Activated T-helper 17 cell treated with anti-CD3 and anti-CD28 coated beads, Interleukin-2, amount 50 U/mL, for 72 hours (primary cell): ENCODE measurements around the gene TBCEL. TPM values are rescaled to one million over a fixed set of nuclear protein-coding genes. Genes with fewer than 3 reads are reported as not detected.

Experiments
- ATAC-seq: fragments of 150-1000 bp; cut with Tn5 transposase; replicated peaks from 2 replicates; pipeline ENCODE4 v1.10.0; 2021; ENCODE audit warnings: mild to moderate bottlenecking, moderate library complexity
- H3K27ac Mint-ChIP-seq: one replicate; pipeline ENCODE4 v1.8.0; 2022; ENCODE audit warnings: mixed read lengths
- H3K27me3 Mint-ChIP-seq: one replicate; pipeline ENCODE4 v1.8.0; 2022; ENCODE audit warnings: mixed read lengths
- H3K36me3 Mint-ChIP-seq: one replicate; pipeline ENCODE4 v1.8.0; 2022; ENCODE audit warnings: low read depth, mild to moderate bottlenecking, mixed read lengths
- H3K4me1 Mint-ChIP-seq: one replicate; pipeline ENCODE4 v1.8.0; 2022; ENCODE audit warnings: mixed read lengths
- H3K4me3 Mint-ChIP-seq: one replicate; pipeline ENCODE4 v1.8.0; 2022; ENCODE audit warnings: mild to moderate bottlenecking, mixed read lengths
- H3K9me3 Mint-ChIP-seq: one replicate; pipeline ENCODE4 v1.8.0; 2022; ENCODE audit warnings: mixed read lengths
- total RNA-seq, 2 donors: library from RNA; stranded (reverse); gene quantifications; one replicate each; pipeline ENCODE4 v1.2.3, GENCODE V29; 2022

TBCEL gene
- total RNA-seq, result 1 to 10 TPM; 6.2 to 7.8 TPM

GRCh38 chr11:121023848-121024751 is at the start of gene TBCEL:
TSS of gene TBCEL (plus strand) at chr11:121024102. CDS start at chr11:121045691, 21,589 bp downstream.
- peak; percentile 94 for ATAC-seq
- Mint-ChIP-seq H3K36me3 (no peaks in the 10 kb centered on the region), H3K9me3 (no peaks in the 10 kb centered on the region), H3K27me3 (peaks cover 10% of the 10 kb centered on the region), H3K4me1 (peaks cover 18% of the 10 kb centered on the region), H3K4me3 (peak within 1 kb of the TSS; percentile 81), H3K27ac (peak within 1 kb of the TSS; percentile 90)

GRCh38 chr11:120974466-120974865 is 49.4 kb upstream of the TBCEL start:
- Mint-ChIP-seq H3K27me3 (peaks cover 38% of the 10 kb centered on the region), H3K4me3 (no peak overlapping the region), H3K4me1 (no peaks in the 10 kb centered on the region), H3K9me3 (no peaks in the 10 kb centered on the region), H3K27ac (no peak overlapping the region), H3K36me3 (no peaks in the 10 kb centered on the region)
- ATAC-seq, result no peak

- H3K4me3 Mint-ChIP-seq, result no peak overlapping the region
- H3K9me3 Mint-ChIP-seq, result no peaks in the 10 kb centered on the region
- H3K27ac Mint-ChIP-seq, result no peak overlapping the region
- ATAC-seq, result no peak
- H3K27me3 Mint-ChIP-seq, result peaks cover 38% of the 10 kb centered on the region
- H3K4me1 Mint-ChIP-seq, result no peaks in the 10 kb centered on the region
- H3K36me3 Mint-ChIP-seq, result no peaks in the 10 kb centered on the region
These were observed 48.9 kb upstream of the TBCEL start for GRCh38 chr11:120974965-120975364.

GRCh38 chr11:120977266-120978137 is 46.4 kb upstream of the TBCEL start:
- no peaks in the 10 kb centered on the region for H3K9me3 Mint-ChIP-seq
- no peaks in the 10 kb centered on the region for H3K36me3 Mint-ChIP-seq
- H3K4me1 Mint-ChIP-seq, result no peaks in the 10 kb centered on the region
- no peak for ATAC-seq
- no peak overlapping the region for H3K4me3 Mint-ChIP-seq
- H3K27ac Mint-ChIP-seq, result no peak overlapping the region
- peaks cover 20% of the 10 kb centered on the region for H3K27me3 Mint-ChIP-seq

- H3K4me1 Mint-ChIP-seq, result no peaks in the 10 kb centered on the region
- no peak overlapping the region for H3K27ac Mint-ChIP-seq
- peaks cover 21% of the 10 kb centered on the region for H3K27me3 Mint-ChIP-seq
- no peak overlapping the region for H3K4me3 Mint-ChIP-seq
- H3K9me3 Mint-ChIP-seq, result no peaks in the 10 kb centered on the region
- ATAC-seq, result no peak
- no peaks in the 10 kb centered on the region for H3K36me3 Mint-ChIP-seq
These were observed 45.2 kb upstream of the TBCEL start for GRCh38 chr11:120978701-120979100.

GRCh38 chr11:120985718-120986569 is 38.0 kb upstream of the TBCEL start:
- Mint-ChIP-seq H3K4me1 (peaks cover 7% of the 10 kb centered on the region), H3K36me3 (no peaks in the 10 kb centered on the region), H3K27ac (no peak overlapping the region)

GRCh38 chr11:120988603-120989002 is 35.3 kb upstream of the TBCEL start:
- Mint-ChIP-seq H3K4me1 (peaks cover 7% of the 10 kb centered on the region), H3K27me3 (peaks cover 6% of the 10 kb centered on the region), H3K9me3 (no peaks in the 10 kb centered on the region), H3K27ac (no peak overlapping the region), H3K36me3 (no peaks in the 10 kb centered on the region), H3K4me3 (no peak overlapping the region)
- ATAC-seq, result no peak

More at GRCh38 chr11:120985718-120986569, 38.0 kb upstream of the TBCEL start:
- peak; percentile 93 for ATAC-seq
- peaks cover 11% of the 10 kb centered on the region for H3K27me3 Mint-ChIP-seq
- H3K4me3 Mint-ChIP-seq, result peak overlapping the region; percentile 72
- no peaks in the 10 kb centered on the region for H3K9me3 Mint-ChIP-seq

GRCh38 chr11:120991830-120992686 is 31.8 kb upstream of the TBCEL start:
- ATAC-seq, result peak; percentile 6
- Mint-ChIP-seq H3K4me1 (peaks cover 2% of the 10 kb centered on the region), H3K27me3 (peaks cover 7% of the 10 kb centered on the region), H3K4me3 (no peak overlapping the region), H3K9me3 (no peaks in the 10 kb centered on the region), H3K36me3 (no peaks in the 10 kb centered on the region), H3K27ac (no peak overlapping the region)

- Mint-ChIP-seq H3K9me3 (no peaks in the 10 kb centered on the region), H3K4me3 (no peak overlapping the region), H3K36me3 (no peaks in the 10 kb centered on the region), H3K27ac (no peak overlapping the region), H3K27me3 (peaks cover 10% of the 10 kb centered on the region), H3K4me1 (no peaks in the 10 kb centered on the region)
- ATAC-seq, result no peak
These were observed 29.6 kb upstream of the TBCEL start for GRCh38 chr11:120994091-120994859.

GRCh38 chr11:120995184-120995583 is 28.7 kb upstream of the TBCEL start:
- no peak overlapping the region for H3K4me3 Mint-ChIP-seq
- no peaks in the 10 kb centered on the region for H3K36me3 Mint-ChIP-seq
- H3K9me3 Mint-ChIP-seq, result no peaks in the 10 kb centered on the region
- no peak for ATAC-seq
- no peaks in the 10 kb centered on the region for H3K4me1 Mint-ChIP-seq
- no peak overlapping the region for H3K27ac Mint-ChIP-seq
- peaks cover 10% of the 10 kb centered on the region for H3K27me3 Mint-ChIP-seq

GRCh38 chr11:120996973-120997372 is 26.9 kb upstream of the TBCEL start:
- no peak for ATAC-seq
- Mint-ChIP-seq H3K36me3 (no peaks in the 10 kb centered on the region), H3K27me3 (peaks cover 8% of the 10 kb centered on the region), H3K4me1 (no peaks in the 10 kb centered on the region), H3K27ac (no peak overlapping the region), H3K9me3 (no peaks in the 10 kb centered on the region), H3K4me3 (no peak overlapping the region)

GRCh38 chr11:120998581-120998980 is 25.3 kb upstream of the TBCEL start:
- H3K4me1 Mint-ChIP-seq, result no peaks in the 10 kb centered on the region
- H3K9me3 Mint-ChIP-seq, result no peaks in the 10 kb centered on the region
- H3K36me3 Mint-ChIP-seq, result no peaks in the 10 kb centered on the region
- H3K27ac Mint-ChIP-seq, result no peak overlapping the region
- H3K27me3 Mint-ChIP-seq, result peaks cover 16% of the 10 kb centered on the region
- ATAC-seq, result no peak
- no peak overlapping the region for H3K4me3 Mint-ChIP-seq
